Stimulated activated CD4-positive, alpha-beta T cell treated with anti-CD3 and anti-CD28 coated beads, Interleukin-1b, Interleukin-23, amount 100 ng/mL, for 48 hours (primary cell): ENCODE measurements around the gene HSP90AA1.

Experiments
- DNase-seq: peaks from one replicate; pipeline ENCODE4 v3.0.0-alpha.2; 2020

HSP90AA1 gene

GRCh38 chr14:102035914-102036313, 50.9 kb downstream of the HSP90AA1 start:
- no peak for DNase-seq

GRCh38 chr14:102034301-102034700, 52.5 kb downstream of the HSP90AA1 start:
- DNase-seq = no peak

GRCh38 chr14:102033241-102033640, 53.6 kb downstream of the HSP90AA1 start:
- no peak for DNase-seq
